Adrenal gland (tissue), 12 donors: Measurements from ENCODE around the gene TINCR. TPM values are rescaled to one million over a fixed set of nuclear protein-coding genes. Genes with fewer than 3 reads are reported as not detected.
"Not testable (repeated sequence)": the region's sequence is repeated elsewhere in the genome, so short reads cannot be mapped to it uniquely, and the experiment has no call there.

Source experiments
- DNase-seq, 7 donors: peaks; one replicate each; pipeline ENCODE4 v3.0.0-alpha.2; 2019 to 2020
- H3K27ac ChIP-seq, 5 donors: fragments of 200-600 bp; sonication (generic) in 4 of 5; 1 replicate in 3 of 5; 2 replicates in 2 of 5; pipeline versions ENCODE4 v1.5.1 to v1.8.0; 2016 to 2020; ENCODE audit warnings: mild to moderate bottlenecking in 1 of 5
- H3K27me3 ChIP-seq: fragments of 200-600 bp; 2 replicates; pipeline ENCODE4 v1.8.0; 2021
- H3K36me3 ChIP-seq, 2 donors: fragments of 200-600 bp; replicated peaks in 1 of 2; 1 replicate in 1 of 2; 2 replicates in 1 of 2; pipeline versions ENCODE4 v1.5.1 to v1.8.0; 2018 to 2022
- H3K4me1 ChIP-seq, 2 donors: fragments of 200-600 bp; replicated peaks in 1 of 2; 1 replicate in 1 of 2; 2 replicates in 1 of 2; pipeline versions ENCODE4 v1.5.1 to v1.8.0; 2018 to 2021
- H3K4me3 ChIP-seq, 4 donors: fragments of 200-600 bp; sonication (generic) in 3 of 4; one replicate each; pipeline ENCODE4 v1.5.1; 2016 to 2018
- H3K9me3 ChIP-seq, 3 donors: fragments of 200-600 bp; sonication (generic) in 1 of 3; replicated peaks in 1 of 3; 1 replicate in 2 of 3; 2 replicates in 1 of 3; pipeline versions ENCODE4 v1.5.1 to v1.8.0; 2016 to 2021
- POLR2A ChIP-seq, 2 donors: fragments of 450-650 bp; IDR thresholded peaks; one replicate each; pipeline ENCODE4 v1.6.1; 2017; ENCODE audit warnings: antibody characterized with exemption in 2 of 2, mild to moderate bottlenecking in 2 of 2, moderate library complexity in 1 of 2
- WGBS, 4 donors: extraction: QIAGEN DNeasy Blood & Tissue Kit in 2 of 4; methylation state at CpG; one replicate each; pipeline versions ENCODE4 v1.1.5 to v1.1.7; 2013 to 2017; 5-methylcytosine and 5-hydroxymethylcytosine counted together
- intact Hi-C, 2 donors: fragments of 100-400 bp; cut with DNase I; formaldehyde crosslinking; loops; one replicate each; pipeline versions ENCODE4 v1.14.1 to v1.15.0; 2022 to 2023
- polyA plus RNA-seq, 3 donors: library from polyadenylated mRNA; stranded (reverse); fragments of 200-250 nt in 2 of 3; fragments of 350-450 nt in 1 of 3; fragmentation: Illumina TruSeq in 1 of 3; extraction: RNeasy Lipid Tissue Mini Kit (QIAGEN cat#74804) in 1 of 3; gene quantifications; one replicate each; pipeline ENCODE4 v1.2.3, GENCODE V29; 2013 to 2014
- total RNA-seq, 9 donors: library from RNA; depleted of rRNA in 4 of 9; stranded (reverse); fragments of >200 nt in 4 of 9; fragments of 120-200 nt in 1 of 9; fragmentation: NEBNext Ultra II Directional in 1 of 9; extraction: Animal tissue kit (Norgen Biotek cat#: 25700) in 1 of 9; gene quantifications; one replicate each; pipeline versions ENCODE4 v1.1.0 to v1.2.4, GENCODE V29; 2013 to 2023
- TF ChIP-seq, protein P1 (sequence below), 6 experiments: fragments of 450-650 bp in 4 of 6; fragments of 200-600 bp in 2 of 6; sonication (generic) in 1 of 6; IDR thresholded peaks; 1 replicate in 5 of 6; 2 replicates in 1 of 6; pipeline versions ENCODE4 v1.5.1 to v1.8.0; 2016 to 2021; ENCODE audit warnings: antibody characterized with exemption in 6 of 6, mild to moderate bottlenecking in 2 of 6, moderate library complexity in 1 of 6
- donor health status: healthy with polysubstance abuse.
- donor health status: Bipolar disorder and iron deficiency.
- donor health status: DM: yes; HTN: yes; CAD: no.
- donor health status: DM: no; HTN: no; CAD: no.
- donor health status: DM: no; HTN: no; CAD: no.
- donor health status: DM: yes; HTN: yes; CAD: no.

Gene TINCR
- total and polyA plus RNA-seq, 12 donors, result 0.22 to 3.0 (median 0.77) TPM; not detected in 3

DNA sequence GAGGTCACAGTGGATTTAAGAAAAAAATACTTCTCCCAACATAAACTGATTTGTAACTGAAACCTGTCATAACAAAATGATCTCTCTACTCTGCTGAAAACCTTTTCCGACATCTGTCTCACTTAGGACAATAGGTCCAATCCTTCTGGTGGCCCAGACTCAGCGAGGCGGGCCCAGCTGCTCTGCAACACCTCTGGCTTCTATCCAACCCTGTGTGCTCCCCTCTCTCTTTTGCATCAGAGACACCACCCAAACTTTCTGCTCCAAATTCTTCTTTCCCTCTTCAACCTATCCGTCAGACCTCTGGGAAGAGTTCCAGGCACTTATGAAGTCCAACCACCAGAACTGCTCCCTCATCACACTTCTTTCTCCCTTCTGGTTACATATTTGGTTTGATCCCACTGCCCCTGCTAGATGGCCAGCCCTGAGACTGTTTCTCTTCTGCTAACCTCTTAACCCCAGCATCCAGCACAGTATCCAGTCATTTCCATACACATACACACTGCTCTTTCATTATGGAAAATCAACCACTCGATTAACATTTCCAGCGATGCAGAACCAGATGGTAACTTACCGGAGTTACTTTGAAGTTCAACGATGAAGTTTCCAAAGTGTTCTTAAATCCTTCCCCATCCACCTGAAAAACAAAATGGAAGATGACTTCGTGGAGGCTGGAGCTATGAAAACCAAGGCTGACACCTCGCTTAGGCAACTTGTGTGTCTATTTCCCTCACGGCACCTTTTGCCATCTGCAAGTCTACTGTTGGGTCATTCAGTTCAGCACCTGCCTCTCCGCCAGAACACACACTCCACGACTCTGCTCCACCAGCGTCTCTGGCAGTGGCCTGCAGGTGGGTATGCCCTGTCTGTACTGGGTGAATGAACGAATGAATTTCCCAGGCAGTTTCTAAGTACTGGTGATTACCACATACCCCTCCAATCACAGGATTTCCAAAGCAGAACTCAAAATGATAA is 45.4 kb upstream of the TINCR start:
- no peaks in the 10 kb centered on the region for H3K9me3 ChIP-seq
- no peak for DNase-seq
- H3K36me3 ChIP-seq, result peaks cover 0 to 92% of the 10 kb centered on the region in 2 donors
- no peaks in the 10 kb centered on the region for H3K4me1 ChIP-seq
- no peak overlapping the region for H3K4me3 ChIP-seq
- no peak overlapping the region for H3K27ac ChIP-seq
- 90 to 93% (median 91%) methylated on average over 15 of the region's 15 CpGs for WGBS, 4 donors
- TF ChIP-seq POLR2A (IDR thresholded peaks at IDR 0.05), result no peak
- TF ChIP-seq, protein P1, sequence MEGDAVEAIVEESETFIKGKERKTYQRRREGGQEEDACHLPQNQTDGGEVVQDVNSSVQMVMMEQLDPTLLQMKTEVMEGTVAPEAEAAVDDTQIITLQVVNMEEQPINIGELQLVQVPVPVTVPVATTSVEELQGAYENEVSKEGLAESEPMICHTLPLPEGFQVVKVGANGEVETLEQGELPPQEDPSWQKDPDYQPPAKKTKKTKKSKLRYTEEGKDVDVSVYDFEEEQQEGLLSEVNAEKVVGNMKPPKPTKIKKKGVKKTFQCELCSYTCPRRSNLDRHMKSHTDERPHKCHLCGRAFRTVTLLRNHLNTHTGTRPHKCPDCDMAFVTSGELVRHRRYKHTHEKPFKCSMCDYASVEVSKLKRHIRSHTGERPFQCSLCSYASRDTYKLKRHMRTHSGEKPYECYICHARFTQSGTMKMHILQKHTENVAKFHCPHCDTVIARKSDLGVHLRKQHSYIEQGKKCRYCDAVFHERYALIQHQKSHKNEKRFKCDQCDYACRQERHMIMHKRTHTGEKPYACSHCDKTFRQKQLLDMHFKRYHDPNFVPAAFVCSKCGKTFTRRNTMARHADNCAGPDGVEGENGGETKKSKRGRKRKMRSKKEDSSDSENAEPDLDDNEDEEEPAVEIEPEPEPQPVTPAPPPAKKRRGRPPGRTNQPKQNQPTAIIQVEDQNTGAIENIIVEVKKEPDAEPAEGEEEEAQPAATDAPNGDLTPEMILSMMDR (IDR thresholded peaks at IDR 0.05), result no peak
- intact Hi-C loops, result loop anchor here in 1 of 2 donors (10.0 kb wide), 1 partner anchor 52 kb away; no protein-coding TSS in a partner anchor
- H3K27me3 ChIP-seq, result no peaks in the 10 kb centered on the region

- 92 to 95% (median 93%) methylated on average over 16 of the region's 16 CpGs for WGBS, 4 donors
- H3K4me3 ChIP-seq, result no peak overlapping the region
- intact Hi-C loops, result loop anchor here in 1 of 2 donors (10.0 kb wide), 1 partner anchor 55 kb away; no protein-coding TSS in a partner anchor
- no peaks in the 10 kb centered on the region for H3K27me3 ChIP-seq
- H3K27ac ChIP-seq, result no peak overlapping the region
- H3K4me1 ChIP-seq, result no peaks in the 10 kb centered on the region
- no peaks in the 10 kb centered on the region for H3K9me3 ChIP-seq
- peaks cover 0 to 92% of the 10 kb centered on the region in 2 donors for H3K36me3 ChIP-seq
- DNase-seq, result no peak
- TF ChIP-seq POLR2A (IDR thresholded peaks at IDR 0.05), result no peak
- TF ChIP-seq, protein P1 (IDR thresholded peaks at IDR 0.05), result no peak
These were observed 42.2 kb upstream of the TINCR start for GRCh38 chr19:5609881-5610448.

DNA sequence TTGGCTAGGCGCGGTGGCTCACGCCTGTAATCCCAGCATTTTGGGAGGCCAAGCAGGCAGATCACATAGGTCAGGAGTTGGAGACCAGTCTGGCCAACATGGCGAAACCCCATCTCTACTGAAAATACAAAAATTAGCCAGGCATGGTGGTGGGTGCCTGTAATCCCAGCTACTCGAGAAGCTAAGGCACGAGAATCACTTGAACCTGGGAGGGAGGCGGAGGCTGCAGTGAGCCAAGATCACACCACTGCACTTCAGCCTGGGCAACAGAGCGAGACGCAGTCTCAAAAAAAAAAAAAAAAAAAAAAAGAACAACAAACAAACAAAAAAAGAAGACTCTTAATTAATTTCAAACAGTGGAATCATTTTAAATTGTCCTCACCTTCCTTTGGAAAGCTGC is 41.0 kb upstream of the TINCR start:
- H3K9me3 ChIP-seq, H3K27ac ChIP-seq, H3K4me1 ChIP-seq, intact Hi-C loops, H3K4me3 ChIP-seq, H3K27me3 ChIP-seq: not testable (repeated sequence)
- peak in 1 of 7 donors; percentile 10 for DNase-seq
- peaks cover 0 to 92% of the 10 kb centered on the region in 2 donors for H3K36me3 ChIP-seq
- 87 to 97% (median 94%) methylated on average over 9 of the region's 9 CpGs for WGBS, 4 donors

DNA sequence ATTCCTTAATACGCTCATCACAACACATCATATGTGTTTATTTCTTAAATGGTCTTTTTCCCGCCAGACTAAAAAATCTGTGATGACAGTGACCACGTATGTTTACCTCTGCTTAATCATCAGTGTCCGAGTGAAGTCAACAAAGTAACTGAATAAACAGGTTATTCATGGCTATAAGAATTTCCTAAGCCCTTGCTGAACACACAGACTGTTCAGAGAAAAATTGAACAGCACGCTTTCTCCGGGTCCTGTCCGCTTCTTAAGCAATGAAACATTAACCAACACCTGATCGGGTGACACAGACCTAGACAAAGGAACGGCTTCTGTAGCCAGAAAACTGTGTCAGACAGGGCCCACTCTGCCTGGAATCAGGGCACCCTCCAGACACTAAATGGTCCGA is 40.5 kb upstream of the TINCR start:
- Histone ChIP-seq H3K27me3 (no peaks in the 10 kb centered on the region), H3K36me3 (peaks cover 0 to 92% of the 10 kb centered on the region in 2 donors), H3K27ac (no peak overlapping the region), H3K4me1 (peaks cover 0 to 5% of the 10 kb centered on the region in 2 donors), H3K9me3 (no peaks in the 10 kb centered on the region), H3K4me3 (no peak overlapping the region)
- intact Hi-C loops, result no loop called here
- no peak for DNase-seq
- TF ChIP-seq, protein P1 (IDR thresholded peaks at IDR 0.05), result no peak
- TF ChIP-seq POLR2A (IDR thresholded peaks at IDR 0.05), result no peak
- 88 to 93% (median 93%) methylated on average over 10 of the region's 10 CpGs for WGBS, 4 donors
